GM23248 (cell line): ENCODE measurements around the gene MGMT. TPM values are rescaled to one million over a fixed set of nuclear protein-coding genes. Genes with fewer than 3 reads are reported as not detected.

Experiments used
- DNase-seq: peaks from one replicate; pipeline ENCODE4 v3.0.0-alpha.2; 2015
- H2AFZ ChIP-seq: fragments of 200-600 bp; sonication (generic); 2 replicates; pipeline ENCODE4 v1.6.1; 2016; ENCODE audit warnings: antibody characterized with exemption
- H3F3A ChIP-seq: fragments of 200-600 bp; sonication (generic); 2 replicates; pipeline ENCODE4 v1.6.1; 2016; ENCODE audit warnings: mild to moderate bottlenecking, antibody characterized with exemption, mixed run types; ENCODE audit not compliant: insufficient read depth
- H3K27ac ChIP-seq: fragments of 200-600 bp; sonication (generic); 2 replicates; pipeline ENCODE4 v1.5.1; 2016; ENCODE audit warnings: mild to moderate bottlenecking
- H3K27me3 ChIP-seq: fragments of 200-600 bp; sonication (generic); replicated peaks from 2 replicates; pipeline ENCODE4 v1.6.1; 2016; ENCODE audit warnings: mild to moderate bottlenecking; ENCODE audit not compliant: insufficient read depth
- H3K36me3 ChIP-seq: fragments of 200-600 bp; sonication (generic); 2 replicates; pipeline ENCODE4 v1.6.1; 2016; ENCODE audit warnings: low read depth, mild to moderate bottlenecking
- H3K4me1 ChIP-seq: fragments of 200-600 bp; sonication (generic); 2 replicates; pipeline ENCODE4 v1.6.1; 2016; ENCODE audit warnings: mild to moderate bottlenecking; ENCODE audit not compliant: insufficient read depth
- H3K4me2 ChIP-seq: fragments of 200-600 bp; sonication (generic); one replicate; pipeline ENCODE4 v1.6.1; 2016; ENCODE audit warnings: mild to moderate bottlenecking; ENCODE audit not compliant: unreplicated experiment
- H3K4me3 ChIP-seq: fragments of 200-600 bp; sonication (generic); 2 replicates; pipeline ENCODE4 v1.5.1; 2016; ENCODE audit warnings: mild to moderate bottlenecking
- H3K79me2 ChIP-seq: fragments of 200-600 bp; sonication (generic); 2 replicates; pipeline ENCODE4 v1.6.1; 2016; ENCODE audit warnings: mild to moderate bottlenecking; ENCODE audit not compliant: insufficient read depth
- H3K9ac ChIP-seq: fragments of 200-600 bp; sonication (generic); 2 replicates; pipeline ENCODE4 v1.6.1; 2016; ENCODE audit warnings: mild to moderate bottlenecking
- H3K9me2 ChIP-seq: fragments of 200-600 bp; sonication (generic); 2 replicates; pipeline ENCODE4 v1.6.1; 2016; ENCODE audit warnings: mixed run types, mild to moderate bottlenecking, moderate library complexity; ENCODE audit not compliant: insufficient read depth
- H3K9me3 ChIP-seq: fragments of 200-600 bp; sonication (generic); one replicate; pipeline ENCODE4 v1.6.1; 2017; ENCODE audit warnings: low read depth
- H4K20me1 ChIP-seq: fragments of 200-600 bp; sonication (generic); 2 replicates; pipeline ENCODE4 v1.6.0; 2016; ENCODE audit not compliant: insufficient read depth
- EZH2 ChIP-seq: fragments of 200-600 bp; sonication (generic); IDR thresholded peaks from 2 replicates; pipeline ENCODE4 v1.6.1; 2018; ENCODE audit warnings: antibody characterized with exemption, mild to moderate bottlenecking; ENCODE audit not compliant: insufficient read depth, poor library complexity, severe bottlenecking
- EZH2phosphoT487 ChIP-seq: fragments of 200-600 bp; sonication (generic); IDR thresholded peaks from 2 replicates; pipeline ENCODE4 v1.6.1; 2018; ENCODE audit warnings: antibody characterized with exemption, moderate library complexity, mild to moderate bottlenecking, low read depth; ENCODE audit not compliant: insufficient read depth
- WGBS, 2 experiments: methylation state at CpG; one replicate each; pipeline ENCODE4 v1.1.6; 2015 to 2017; ENCODE audit warnings: low lambda C conversion rate in 2 of 2, low coverage in 1 of 2; ENCODE audit errors: missing lambda C conversion rate in 2 of 2; 5-methylcytosine and 5-hydroxymethylcytosine counted together
- in situ Hi-C: fragments of 300-500 bp; cut with MboI; formaldehyde crosslinking; loops from 2 replicates; pipeline ENCODE4 v1.15.0; 2020
- polyA plus RNA-seq: library from polyadenylated mRNA; unstranded; fragments of >200 nt; fragmentation: Nextera tagmentation; extraction: Ambion mirVana; gene quantifications from 2 replicates; pipeline ENCODE4 v1.2.1, GENCODE V29; 2016
- total RNA-seq: library from RNA; depleted of rRNA; stranded (reverse); fragments of >200 nt; shearing (Covaris generic); gene quantifications from 2 replicates; pipeline ENCODE4 v1.2.3, GENCODE V29; 2014

MGMT gene
- total and polyA plus RNA-seq, 2 experiments from 2014 or later: 28.5 to 35.1 TPM

GRCh38 chr10:129523723-129524316 lies 56.8 kb downstream of the MGMT start:
- Histone ChIP-seq H3K79me2 (no peaks in the 10 kb centered on the region), H3K27me3 (no peaks in the 10 kb centered on the region), H3K4me1 (peaks cover 18% of the 10 kb centered on the region), H3K4me2 (no peak overlapping the region), H4K20me1 (no peaks in the 10 kb centered on the region), H3K36me3 (no peaks in the 10 kb centered on the region), H3K9me2 (no peaks in the 10 kb centered on the region), H2AFZ (no peak overlapping the region), H3K4me3 (no peak overlapping the region), H3K9ac (no peak overlapping the region), H3F3A (peaks cover 10% of the 10 kb centered on the region), H3K9me3 (no peaks in the 10 kb centered on the region), H3K27ac (no peak overlapping the region)
- in situ Hi-C loops: no loop called here
- no peak for DNase-seq
- WGBS, 2 experiments: 90 to 91% methylated on average over 11 of the region's 11 CpGs
- TF ChIP-seq EZH2 (no peak), EZH2phosphoT487 (no peak)

GRCh38 chr10:129524936-129525335 lies 57.9 kb downstream of the MGMT start:
- Histone ChIP-seq H3K36me3 (no peaks in the 10 kb centered on the region), H3K4me3 (peak overlapping the region; percentile 59; the same call in 1 of the 2 replicates), H3K4me2 (peak overlapping the region; percentile 91), H2AFZ (no peak overlapping the region), H3K27me3 (no peaks in the 10 kb centered on the region), H3K9ac (0 out of 2 replicates have a peak overlapping the region, but pooled peaks have one; percentile 11), H3K9me2 (no peaks in the 10 kb centered on the region), H3F3A (peaks cover 10% of the 10 kb centered on the region; the same call in 1 of the 2 replicates), H4K20me1 (no peaks in the 10 kb centered on the region), H3K4me1 (peaks cover 18% of the 10 kb centered on the region), H3K27ac (no peak overlapping the region), H3K9me3 (no peaks in the 10 kb centered on the region), H3K79me2 (no peaks in the 10 kb centered on the region)
- 10 to 14% methylated on average over 3 of the region's 3 CpGs for WGBS, 2 experiments
- in situ Hi-C loops: no loop called here
- peak; percentile 43 for DNase-seq
- TF ChIP-seq EZH2 (no peak), EZH2phosphoT487 (no peak)

GRCh38 chr10:129525401-129525801 lies 58.4 kb downstream of the MGMT start:
- in situ Hi-C loops: no loop called here
- H3K4me2 ChIP-seq: peak overlapping the region; percentile 91
- peaks cover 15% of the 10 kb centered on the region; the same call in 1 of the 2 replicates for H3F3A ChIP-seq
- no peaks in the 10 kb centered on the region for H3K9me3 ChIP-seq
- no peaks in the 10 kb centered on the region for H3K27me3 ChIP-seq
- no peak for TF ChIP-seq EZH2
- no peak for TF ChIP-seq EZH2phosphoT487
- H3K4me3 ChIP-seq: peak overlapping the region; percentile 59
- peak overlapping the region; percentile 52 for H3K9ac ChIP-seq
- DNase-seq: peak; percentile 84
- peak overlapping the region; percentile 40 for H2AFZ ChIP-seq
- no peaks in the 10 kb centered on the region for H3K9me2 ChIP-seq
- H3K36me3 ChIP-seq: no peaks in the 10 kb centered on the region
- no peaks in the 10 kb centered on the region for H3K79me2 ChIP-seq
- WGBS, 2 experiments: 3 to 6% methylated on average over 13 of the region's 13 CpGs
- no peaks in the 10 kb centered on the region for H4K20me1 ChIP-seq
- H3K27ac ChIP-seq: no peak overlapping the region
- peaks cover 18% of the 10 kb centered on the region for H3K4me1 ChIP-seq

GRCh38 chr10:129526943-129527342 lies 59.9 kb downstream of the MGMT start:
- H3K4me3 ChIP-seq: no peak overlapping the region
- peaks cover 15% of the 10 kb centered on the region; the same call in 1 of the 2 replicates for H3F3A ChIP-seq
- H4K20me1 ChIP-seq: no peaks in the 10 kb centered on the region
- no peaks in the 10 kb centered on the region for H3K9me2 ChIP-seq
- no peak overlapping the region for H2AFZ ChIP-seq
- in situ Hi-C loops: no loop called here
- H3K79me2 ChIP-seq: no peaks in the 10 kb centered on the region
- TF ChIP-seq EZH2: no peak
- H3K27me3 ChIP-seq: no peaks in the 10 kb centered on the region
- 90 to 94% methylated on average over 12 of the region's 12 CpGs for WGBS, 2 experiments
- H3K36me3 ChIP-seq: no peaks in the 10 kb centered on the region
- no peak for DNase-seq
- no peak overlapping the region for H3K9ac ChIP-seq
- no peak overlapping the region for H3K4me2 ChIP-seq
- H3K9me3 ChIP-seq: no peaks in the 10 kb centered on the region
- peaks cover 19% of the 10 kb centered on the region for H3K4me1 ChIP-seq
- H3K27ac ChIP-seq: no peak overlapping the region
